H1 (cell line): ENCODE data around the gene RPS19. TPM values are rescaled to one million over a fixed set of nuclear protein-coding genes. Genes with fewer than 3 reads are reported as not detected.
A peak's percentile ranks its signal among the peaks of the same experiment; 100 is the strongest.

Source experiments
- CTCF ChIA-PET: fragments of 300-600 bp; sonication (Branson Sonifier 250); formaldehyde crosslinking; loops from one replicate; lab custom pipeline; 2021; ENCODE audit not compliant: partially characterized antibody; lab: Charles Lee
- POLR2A ChIA-PET: fragments of 300-600 bp; sonication (Branson Sonifier 250); formaldehyde crosslinking; loops from one replicate; lab custom pipeline; 2021; ENCODE audit warnings: inconsistent platforms; ENCODE audit not compliant: partially characterized antibody; lab: Charles Lee
- DNase-seq, 2 experiments: peaks; one replicate each; pipeline versions ENCODE4 v3.0.0 to v3.0.0-alpha.2; 2010 to 2022; ENCODE audit warnings: low spot score in 2 of 2, low read depth in 1 of 2, mixed read lengths in 1 of 2
- FAIRE-seq: peaks from 2 replicates; lab custom pipeline; 2011; peaks lifted over from hg19 to GRCh38; lab: Jason Lieb, UNC
- H2AFZ ChIP-seq: 2 replicates; pipeline ENCODE4 v1.8.1; 2012; ENCODE audit warnings: low read length, inconsistent platforms
- H2AK5ac ChIP-seq: 2 replicates; pipeline ENCODE4 v1.6.1; 2013; ENCODE audit warnings: low read depth, low read length
- H2BK120ac ChIP-seq: replicated peaks from 2 replicates; pipeline ENCODE3; 2013; ENCODE audit warnings: low read depth, low read length, inconsistent platforms
- H2BK12ac ChIP-seq: 2 replicates; pipeline ENCODE4 v1.6.1; 2013; ENCODE audit warnings: low read depth, low read length
- H2BK15ac ChIP-seq: 2 replicates; pipeline ENCODE4 v1.6.1; 2013; ENCODE audit warnings: low read length
- H2BK20ac ChIP-seq: 2 replicates; pipeline ENCODE4 v1.6.1; 2013; ENCODE audit warnings: low read length
- H2BK5ac ChIP-seq: 2 replicates; pipeline ENCODE4 v1.6.1; 2013; ENCODE audit warnings: low read depth, low read length
- H3K14ac ChIP-seq: 2 replicates; pipeline ENCODE4 v1.6.1; 2013; ENCODE audit warnings: inconsistent platforms; ENCODE audit not compliant: insufficient read length
- H3K18ac ChIP-seq: 2 replicates; pipeline ENCODE4 v1.6.1; 2013; ENCODE audit warnings: low read length; ENCODE audit errors: extremely low read depth
- H3K23ac ChIP-seq: 2 replicates; pipeline ENCODE4 v1.6.1; 2013; ENCODE audit warnings: inconsistent platforms; ENCODE audit not compliant: insufficient read length
- H3K23me2 ChIP-seq: 2 replicates; pipeline ENCODE4 v1.6.1; 2013; ENCODE audit warnings: low read depth, low read length
- H3K27ac ChIP-seq: 2 replicates; pipeline ENCODE4 v1.6.1; 2011; ENCODE audit warnings: low read depth, low read length, inconsistent platforms
- H3K27me3 ChIP-seq, 4 experiments: replicated peaks in 1 of 4; 1 replicate in 1 of 4; 2 replicates in 3 of 4; pipeline versions ENCODE4 v1.6.1 to v1.8.1; 2011 to 2013; ENCODE audit warnings: low read length in 3 of 4, mild to moderate bottlenecking in 3 of 4, inconsistent platforms in 2 of 4, mixed read lengths in 2 of 4, moderate library complexity in 1 of 4; ENCODE audit not compliant: control insufficient read depth in 3 of 4, insufficient read depth in 3 of 4; ENCODE audit errors: extremely low read depth in 1 of 4
- H3K36me3 ChIP-seq, 4 experiments: 2 replicates each; pipeline versions ENCODE4 v1.6.1 to v1.8.1; 2011 to 2013; ENCODE audit warnings: mild to moderate bottlenecking in 4 of 4, low read length in 3 of 4, moderate library complexity in 2 of 4, control low read depth in 1 of 4, inconsistent platforms in 1 of 4; ENCODE audit not compliant: insufficient read depth in 4 of 4, control insufficient read depth in 2 of 4
- H3K4ac ChIP-seq: replicated peaks from 2 replicates; pipeline ENCODE3; 2013; ENCODE audit warnings: low read length, low read depth, mixed read lengths, inconsistent platforms; ENCODE audit not compliant: insufficient read length
- H3K4me1 ChIP-seq, 4 experiments: replicated peaks in 1 of 4; 1 replicate in 1 of 4; 2 replicates in 3 of 4; pipeline versions ENCODE4 v1.6.1 to v1.8.1; 2011 to 2013; ENCODE audit warnings: low read length in 3 of 4, inconsistent platforms in 2 of 4, mixed read lengths in 1 of 4; ENCODE audit not compliant: insufficient read depth in 4 of 4, control insufficient read depth in 3 of 4
- H3K4me2 ChIP-seq, 2 experiments: 2 replicates each; pipeline versions ENCODE4 v1.6.1 to v1.8.1; 2011 to 2013; ENCODE audit warnings: low read depth in 2 of 2, low read length in 2 of 2, control low read depth in 1 of 2, inconsistent platforms in 1 of 2, mild to moderate bottlenecking in 1 of 2; ENCODE audit not compliant: insufficient read depth in 1 of 2
- H3K4me3 ChIP-seq, 4 experiments: fragments of 200-600, 300-600 bp in 1 of 4; sonication (generic), shearing (Covaris generic), sonication (Bioruptor Twin) in 1 of 4; 2 replicates each; pipeline versions ENCODE4 v1.5.1 to v1.8.1; 2011 to 2016; ENCODE audit warnings: low read length in 4 of 4, low read depth in 3 of 4, control low read depth in 2 of 4, inconsistent platforms in 2 of 4, mild to moderate bottlenecking in 2 of 4, mixed read lengths in 1 of 4, moderate library complexity in 1 of 4; ENCODE audit not compliant: insufficient read depth in 2 of 4; ENCODE audit errors: extremely low read depth in 1 of 4
- H3K56ac ChIP-seq: replicated peaks from 2 replicates; pipeline ENCODE3; 2013; ENCODE audit warnings: low read depth, mild to moderate bottlenecking, mixed read lengths, low read length, inconsistent platforms; ENCODE audit not compliant: insufficient read length
- H3K79me1 ChIP-seq: 2 replicates; pipeline ENCODE4 v1.6.1; 2013; ENCODE audit warnings: low read depth, low read length, control low read depth
- H3K79me2 ChIP-seq, 2 experiments: 2 replicates each; pipeline versions ENCODE4 v1.6.1 to v1.8.1; 2012 to 2013; ENCODE audit warnings: low read length in 2 of 2, mild to moderate bottlenecking in 2 of 2, inconsistent platforms in 1 of 2; ENCODE audit not compliant: insufficient read depth in 2 of 2, control insufficient read depth in 1 of 2
- H3K9ac ChIP-seq, 4 experiments: replicated peaks in 1 of 4; 1 replicate in 1 of 4; 2 replicates in 3 of 4; pipeline versions ENCODE4 v1.6.1 to v1.8.1; 2011 to 2013; ENCODE audit warnings: low read depth in 3 of 4, low read length in 3 of 4, control low read depth in 2 of 4, mild to moderate bottlenecking in 2 of 4, moderate library complexity in 2 of 4, inconsistent platforms in 1 of 4; ENCODE audit errors: extremely low read depth in 1 of 4
- H3K9me3 ChIP-seq, 2 experiments: 2 replicates each; pipeline versions ENCODE4 v1.6.1 to v1.8.1; 2012 to 2013; ENCODE audit warnings: mild to moderate bottlenecking in 2 of 2, moderate library complexity in 2 of 2, control low read depth in 1 of 2, inconsistent platforms in 1 of 2, low read depth in 1 of 2, low read length in 1 of 2, mixed read lengths in 1 of 2; ENCODE audit not compliant: insufficient read depth in 2 of 2
- H4K20me1 ChIP-seq, 2 experiments: replicated peaks in 1 of 2; 2 replicates each; pipeline versions ENCODE3 to v1.8.1; 2011 to 2013; ENCODE audit warnings: inconsistent platforms in 2 of 2, low read length in 2 of 2, mild to moderate bottlenecking in 1 of 2; ENCODE audit not compliant: insufficient read depth in 2 of 2, control insufficient read depth in 1 of 2
- H4K5ac ChIP-seq: 2 replicates; pipeline ENCODE4 v1.6.1; 2013; ENCODE audit warnings: low read length, low read depth, mixed read lengths, inconsistent platforms; ENCODE audit not compliant: insufficient read length
- H4K8ac ChIP-seq: 2 replicates; pipeline ENCODE4 v1.8.0; 2013; ENCODE audit warnings: mild to moderate bottlenecking, moderate library complexity, low read length, inconsistent platforms; ENCODE audit not compliant: insufficient read depth; ENCODE audit errors: extremely low read depth
- H4K91ac ChIP-seq: replicated peaks from 2 replicates; pipeline ENCODE3; 2013; ENCODE audit warnings: low read length, mixed read lengths, inconsistent platforms; ENCODE audit not compliant: insufficient read length
- WGBS, 2 experiments: shearing (Covaris generic) in 1 of 2; methylation state at CpG; one replicate each; pipeline versions ENCODE4 v1.1.6 to v1.1.7; 2013 to 2015; ENCODE audit warnings: low lambda C conversion rate in 2 of 2, mixed read lengths in 2 of 2, inconsistent platforms in 1 of 2, low coverage in 1 of 2, missing lambda C conversion rate in 1 of 2; ENCODE audit not compliant: insufficient replicate concordance in 2 of 2, insufficient coverage in 1 of 2, insufficient read length in 1 of 2; ENCODE audit errors: extremely low coverage in 1 of 2, missing lambda C conversion rate in 1 of 2; 5-methylcytosine and 5-hydroxymethylcytosine counted together
- polyA plus RNA-seq, 7 experiments: library from polyadenylated mRNA; depleted of rRNA in 3 of 7; stranded (reverse) in 5 of 7; unstranded in 2 of 7; fragments of >200 nt in 5 of 7; fragments of 200-250 nt in 2 of 7; gene quantifications; 1 replicate in 5 of 7; 2 replicates in 1 of 7; 4 replicates in 1 of 7; pipeline versions ENCODE4 v1.2.1 to v1.2.3, GENCODE V29; 2011 to 2013; ENCODE audit warnings: missing spikeins in 2 of 7, mixed read lengths in 2 of 7
- total RNA-seq: library from RNA; stranded (reverse); fragmentation: NEBNext Ultra II Directional; extraction: Animal tissue kit (Norgen Biotek cat#: 25700); gene quantifications from 2 replicates; pipeline ENCODE4 v1.2.1, GENCODE V29; 2021

Gene RPS19
- total and polyA plus RNA-seq, 2 of the 8 experiments (the other 6 are each of a cell fraction or from before 2014, with no cell fraction given), result 2,817 to 5,751 TPM

GRCh38 chr19:41862445-41862986 is 2.5 kb downstream of the RPS19 start:
- H3K79me2 ChIP-seq, result peaks cover 22 to 68% of the 10 kb centered on the region in 2 experiments
- H2AFZ ChIP-seq, result no peak overlapping the region
- peak overlapping the region; percentile 92 to 97 for H3K4me2 ChIP-seq
- no peak overlapping the region for H3K14ac ChIP-seq
- H3K18ac ChIP-seq, result no peak overlapping the region
- DNase-seq, result no peak
- ChIA-PET CTCF (interaction anchor here (0.6 to 2.5 kb wide), 6 partner anchors 8 to 294 kb away, joined by 3 to 13 read pairs (median 4); no protein-coding TSS in a partner anchor), POLR2A (interaction anchor here (0.6 to 13.9 kb wide), 21 partner anchors 11 to 1663 kb away, joined by 3 to 298 read pairs (median 4); partner anchors contain the start of genes ARHGEF1, CD79A and RABAC1)
- no peaks in the 10 kb centered on the region for H3K9me3 ChIP-seq
- WGBS, 2 experiments, result 93% methylated on average over 2 of the region's 2 CpGs; no CpG with 5 or more reads in 1 of the 2 experiments
- H3K79me1 ChIP-seq, result peaks cover 22% of the 10 kb centered on the region
- no peak for FAIRE-seq
- H3K56ac ChIP-seq, result no peak overlapping the region
- H3K23ac ChIP-seq, result no peak overlapping the region
- no peak overlapping the region for H2BK120ac ChIP-seq
- peaks cover 3 to 27% (median 14%) of the 10 kb centered on the region in 4 experiments for H3K4me1 ChIP-seq
- no peak overlapping the region for H4K91ac ChIP-seq
- peak overlapping the region in 2 of 4 experiments; percentile 8 to 50; a peak in 2 of 7 replicates for H3K9ac ChIP-seq
- H2BK12ac ChIP-seq, result no peak overlapping the region
- peak overlapping the region in 1 of 4 experiments; percentile 81; a peak in 3 of 8 replicates for H3K4me3 ChIP-seq
- H2BK15ac ChIP-seq, result no peak overlapping the region
- peaks cover 6% of the 10 kb centered on the region for H3K23me2 ChIP-seq
- H2AK5ac ChIP-seq, result no peak overlapping the region
- H3K4ac ChIP-seq, result no peak overlapping the region
- H3K27me3 ChIP-seq, result no peaks in the 10 kb centered on the region
- no peak overlapping the region for H2BK5ac ChIP-seq
- H4K20me1 ChIP-seq, result peaks cover 28 to 29% of the 10 kb centered on the region in 2 experiments
- no peak overlapping the region for H4K5ac ChIP-seq
- H4K8ac ChIP-seq, result peak overlapping the region; percentile 60; the same call in 1 of the 2 replicates
- H3K27ac ChIP-seq, result no peak overlapping the region
- peaks cover 50 to 65% (median 59%) of the 10 kb centered on the region in 4 experiments for H3K36me3 ChIP-seq
- H2BK20ac ChIP-seq, result no peak overlapping the region
